ENCODE measurements around the gene STAM2. TPM values are rescaled to one million over a fixed set of nuclear protein-coding genes. Genes with fewer than 3 reads are reported as not detected.
"Not testable (repeated sequence)": the region's sequence is repeated elsewhere in the genome, so short reads cannot be mapped to it uniquely, and the experiment has no call there.

The STAM2 gene
- total RNA-seq, 1 donor from 2014 or later = 22.9 TPM

- peaks cover 4% of the 10 kb centered on the region for H3K9me3 Mint-ChIP-seq (ENCODE audit: unreplicated experiment)
- peak overlapping the region; percentile 99 for H3K27ac Mint-ChIP-seq (ENCODE audit: unreplicated experiment)
- DNase-seq (ENCODE audit: low spot score) = no peak
- H3K4me1 Mint-ChIP-seq (ENCODE audit: unreplicated experiment) = peaks cover 12% of the 10 kb centered on the region
- TF ChIP-seq CTCF (IDR thresholded peaks at IDR 0.05; ENCODE audit: unreplicated experiment) = peak; percentile 44
- peak overlapping the region; percentile 96 for H3K4me3 Mint-ChIP-seq (ENCODE audit: unreplicated experiment)
- H3K27me3 Mint-ChIP-seq (ENCODE audit: unreplicated experiment) = peaks cover 6% of the 10 kb centered on the region
- H3K36me3 Mint-ChIP-seq (ENCODE audit: low read depth, unreplicated experiment) = peaks cover 15% of the 10 kb centered on the region
Measured at GRCh38 chr2:152176113-152176714, 651 bp upstream of the STAM2 start.

GRCh38 chr2:152175012-152175367 lies 573 bp downstream of the STAM2 start:
- Mint-ChIP-seq H3K9me3 (ENCODE audit: unreplicated experiment) (peaks cover 4% of the 10 kb centered on the region), H3K36me3 (ENCODE audit: low read depth, unreplicated experiment) (peaks cover 15% of the 10 kb centered on the region), H3K27me3 (ENCODE audit: unreplicated experiment) (peaks cover 2% of the 10 kb centered on the region), H3K4me1 (ENCODE audit: unreplicated experiment) (peaks cover 12% of the 10 kb centered on the region), H3K4me3 (ENCODE audit: unreplicated experiment) (peak overlapping the region; percentile 96), H3K27ac (ENCODE audit: unreplicated experiment) (peak overlapping the region; percentile 99)
- no peak for TF ChIP-seq CTCF (IDR thresholded peaks at IDR 0.05; ENCODE audit: unreplicated experiment)
- DNase-seq (ENCODE audit: low spot score) = no peak

GRCh38 chr2:152174574-152174973 lies 989 bp downstream of the STAM2 start:
- Mint-ChIP-seq H3K27me3 (ENCODE audit: unreplicated experiment) (peaks cover 2% of the 10 kb centered on the region), H3K36me3 (ENCODE audit: low read depth, unreplicated experiment) (peaks cover 15% of the 10 kb centered on the region), H3K4me3 (ENCODE audit: unreplicated experiment) (peak overlapping the region; percentile 96), H3K4me1 (ENCODE audit: unreplicated experiment) (peaks cover 12% of the 10 kb centered on the region), H3K27ac (ENCODE audit: unreplicated experiment) (peak overlapping the region; percentile 99), H3K9me3 (ENCODE audit: unreplicated experiment) (no peaks in the 10 kb centered on the region)
- no peak for TF ChIP-seq CTCF (IDR thresholded peaks at IDR 0.05; ENCODE audit: unreplicated experiment)
- DNase-seq (ENCODE audit: low spot score) = no peak

- no peak overlapping the region for H3K27ac Mint-ChIP-seq (ENCODE audit: unreplicated experiment)
Measured at GRCh38 chr2:152173831-152174230, 1.7 kb downstream of the STAM2 start.

GRCh38 chr2:152172201-152172785 lies 3.3 kb downstream of the STAM2 start:
- H3K9me3 Mint-ChIP-seq (ENCODE audit: unreplicated experiment); H3K4me3 Mint-ChIP-seq (ENCODE audit: unreplicated experiment); H3K36me3 Mint-ChIP-seq (ENCODE audit: low read depth, unreplicated experiment); H3K27me3 Mint-ChIP-seq (ENCODE audit: unreplicated experiment); H3K27ac Mint-ChIP-seq (ENCODE audit: unreplicated experiment); DNase-seq (ENCODE audit: low spot score): not testable (repeated sequence)
- H3K4me1 Mint-ChIP-seq (ENCODE audit: unreplicated experiment) = peaks cover 12% of the 10 kb centered on the region

More at GRCh38 chr2:152173831-152174230, 1.7 kb downstream of the STAM2 start:
- H3K27me3 Mint-ChIP-seq (ENCODE audit: unreplicated experiment) = peaks cover 2% of the 10 kb centered on the region
- TF ChIP-seq CTCF (IDR thresholded peaks at IDR 0.05; ENCODE audit: unreplicated experiment) = no peak
- H3K9me3 Mint-ChIP-seq (ENCODE audit: unreplicated experiment) = no peaks in the 10 kb centered on the region
- peaks cover 15% of the 10 kb centered on the region for H3K36me3 Mint-ChIP-seq (ENCODE audit: low read depth, unreplicated experiment)
- peaks cover 12% of the 10 kb centered on the region for H3K4me1 Mint-ChIP-seq (ENCODE audit: unreplicated experiment)
- H3K4me3 Mint-ChIP-seq (ENCODE audit: unreplicated experiment) = no peak overlapping the region
- DNase-seq (ENCODE audit: low spot score) = no peak

Measured in endothelial cell (in vitro differentiated cells).